Heart right ventricle (tissue), 16 donors: ENCODE results near the gene HOXA9. TPM values are rescaled to one million over a fixed set of nuclear protein-coding genes. Genes with fewer than 3 reads are reported as not detected.

Source experiments
- ATAC-seq, 8 donors: fragments of 200-7000 bp; cut with Tn5 transposase; one replicate each; pipeline ENCODE4 v1.9.1; 2020; ENCODE audit warnings: mild to moderate bottlenecking in 8 of 8, moderate library complexity in 8 of 8, moderate number of reproducible peaks in 1 of 8
- DNase-seq, 2 donors: peaks; one replicate each; pipeline ENCODE4 v3.0.0-alpha.2; 2020
- H3K27ac ChIP-seq, 10 donors: fragments of 200-600 bp; sonication (generic) in 2 of 10; one replicate each; pipeline versions ENCODE4 v1.5.0 to v1.8.0; 2020 to 2022; ENCODE audit warnings: mild to moderate bottlenecking in 3 of 10
- H3K27me3 ChIP-seq, 7 donors: fragments of 200-600 bp; one replicate each; pipeline ENCODE4 v1.8.0; 2021 to 2022; ENCODE audit warnings: mild to moderate bottlenecking in 2 of 7
- H3K36me3 ChIP-seq, 9 donors: fragments of 200-600 bp; sonication (generic) in 1 of 9; one replicate each; pipeline versions ENCODE4 v1.5.0 to v1.8.0; 2020 to 2022; ENCODE audit warnings: mild to moderate bottlenecking in 2 of 9
- H3K4me1 ChIP-seq, 9 donors: fragments of 200-600 bp; sonication (generic) in 1 of 9; one replicate each; pipeline versions ENCODE4 v1.5.0 to v1.8.0; 2020 to 2022; ENCODE audit warnings: mild to moderate bottlenecking in 4 of 9
- H3K4me3 ChIP-seq, 10 donors: fragments of 200-600 bp; sonication (generic) in 2 of 10; one replicate each; pipeline versions ENCODE4 v1.5.0 to v1.8.0; 2020 to 2022; ENCODE audit warnings: mild to moderate bottlenecking in 7 of 10, moderate library complexity in 2 of 10
- H3K9me3 ChIP-seq, 11 donors: fragments of 200-600 bp in 10 of 11; sonication (generic) in 2 of 11; one replicate each; pipeline versions ENCODE4 v1.5.0 to v1.8.0; 2013 to 2022; ENCODE audit warnings: mild to moderate bottlenecking in 2 of 11, control low read depth in 1 of 11, moderate library complexity in 1 of 11
- CTCF ChIP-seq, 9 donors: fragments of 200-600 bp; sonication (generic) in 2 of 9; IDR thresholded peaks; one replicate each; pipeline versions ENCODE4 v1.5.0 to v1.8.0; 2021 to 2022; ENCODE audit warnings: antibody characterized with exemption in 9 of 9, mild to moderate bottlenecking in 5 of 9, moderate library complexity in 1 of 9
- WGBS, 2 donors: extraction: QIAGEN DNeasy Blood & Tissue Kit; methylation state at CpG; one replicate each; pipeline ENCODE4 v1.1.7; 2013; ENCODE audit warnings: inconsistent platforms in 1 of 2; 5-methylcytosine and 5-hydroxymethylcytosine counted together
- intact Hi-C, 10 donors: fragments of 100-400 bp; cut with DNase I; formaldehyde crosslinking; loops; one replicate each; pipeline versions ENCODE4 v1.11.1 to v1.14.2; 2022
- polyA plus RNA-seq, 2 donors: library from polyadenylated mRNA; stranded (reverse); fragments of 200-250 nt; gene quantifications; one replicate each; pipeline ENCODE4 v1.2.3, GENCODE V29; 2013
- total RNA-seq, 10 donors: library from RNA; stranded (reverse); fragmentation: NEBNext Ultra II Directional in 3 of 10; extraction: Animal tissue kit (Norgen Biotek cat#: 25700) in 3 of 10; gene quantifications; one replicate each; pipeline versions ENCODE4 v1.2.1 to v1.2.4, GENCODE V29; 2021 to 2023
- donor health status: Arrhythmogenic right ventricular cardiomyopathy.
- donor health status: ischemic (EF 13 %, LVEDD 7.1; RV severe dilation, severe dysfunction).
- donor health status: healthy with polysubstance abuse.
- donor health status: DM: no; HTN: yes; CAD: no.
- donor health status: DM: no; HTN: no; CAD: no.
- donor health status: ischemic (EF 25% LVEDD 6.9; RV normal size, moderate dysfunction).
- donor health status: ischemic (EF 25% LVEDD 5.7; RV mildly dilated, moderate dysfunction).
- donor health status: healthy.
- donor health status: DM: yes; HTN: yes; CAD: no.
- donor health status: Ischemic cardiomyopathy.
- donor health status: ischemic (EF 35%, LVEDD 5.7; RV mildly dilated, moderate dysfunction).
- donor health status: nonischemic (EF 11% LVEDD 7.7; RV severe dilation, severe dysfunction).
- donor health status: DM: yes; HTN: yes; CAD: no.
- donor health status: PGD.
- donor health status: ischemic (EF 29% LVEDD 5.4; RV normal size, mild dysfunction).
- donor health status: nonischemic (EF 23%, LVEDD 6.1; RV moderate dilation, normal function).

HOXA9 gene
- total and polyA plus RNA-seq, 12 donors, result not detected

- H3K36me3 ChIP-seq, result peaks cover 0 to 3% (median 0%) of the 10 kb centered on the region in 9 donors
- H3K4me3 ChIP-seq, result peak overlapping the region; percentile 20 to 53 (median 40)
- H3K9me3 ChIP-seq, result no peaks in the 10 kb centered on the region
- TF ChIP-seq CTCF (IDR thresholded peaks at IDR 0.05), result no peak
- DNase-seq, result no peak
- intact Hi-C loops, result no loop called here
- 0 to 2% methylated on average over 58 of the region's 58 CpGs for WGBS, 2 donors
- H3K27me3 ChIP-seq, result peaks cover 84 to 100% (median 100%) of the 10 kb centered on the region in 7 donors
- H3K27ac ChIP-seq, result peak overlapping the region in 1 of 10 donors; percentile 20
- peak in 4 of 8 donors; percentile 25 to 50 (median 40) for ATAC-seq
- H3K4me1 ChIP-seq, result peaks cover 8 to 55% (median 30%) of the 10 kb centered on the region in 9 donors
Observed at GRCh38 chr7:27172823-27173510, 7.6 kb upstream of the HOXA9 start.

- H3K4me3 ChIP-seq, result peak overlapping the region in 2 of 10 donors; percentile 20 to 53
- intact Hi-C loops, result no loop called here
- peaks cover 0 to 3% (median 0%) of the 10 kb centered on the region in 9 donors for H3K36me3 ChIP-seq
- no peak for DNase-seq
- H3K9me3 ChIP-seq, result no peaks in the 10 kb centered on the region
- peaks cover 8 to 56% (median 30%) of the 10 kb centered on the region in 9 donors for H3K4me1 ChIP-seq
- H3K27ac ChIP-seq, result no peak overlapping the region
- ATAC-seq, result no peak
- H3K27me3 ChIP-seq, result peaks cover 83 to 100% (median 100%) of the 10 kb centered on the region in 7 donors
- 12% methylated on average over 10 of the region's 10 CpGs for WGBS, 2 donors
- no peak for TF ChIP-seq CTCF (IDR thresholded peaks at IDR 0.05)
Observed at GRCh38 chr7:27172315-27172774, 7.0 kb upstream of the HOXA9 start.

- Histone ChIP-seq H3K4me1 (peaks cover 8 to 61% (median 30%) of the 10 kb centered on the region in 9 donors), H3K9me3 (no peaks in the 10 kb centered on the region), H3K27ac (no peak overlapping the region), H3K4me3 (no peak overlapping the region), H3K36me3 (peaks cover 0 to 3% (median 0%) of the 10 kb centered on the region in 9 donors), H3K27me3 (peaks cover 85 to 100% (median 100%) of the 10 kb centered on the region in 7 donors)
- no peak for TF ChIP-seq CTCF (IDR thresholded peaks at IDR 0.05)
- intact Hi-C loops, result no loop called here
- 5 to 11% methylated on average over 30 of the region's 30 CpGs for WGBS, 2 donors
- ATAC-seq (no peak), DNase-seq (no peak)
Observed at GRCh38 chr7:27171637-27172314, 6.4 kb upstream of the HOXA9 start.

- intact Hi-C loops, result no loop called here
- 4 to 12% methylated on average over 8 of the region's 8 CpGs for WGBS, 2 donors
- Histone ChIP-seq H3K36me3 (peaks cover 0 to 4% (median 0%) of the 10 kb centered on the region in 9 donors), H3K9me3 (no peaks in the 10 kb centered on the region), H3K27ac (no peak overlapping the region), H3K4me3 (no peak overlapping the region), H3K4me1 (peaks cover 8 to 66% (median 30%) of the 10 kb centered on the region in 9 donors), H3K27me3 (peaks cover 87 to 100% (median 100%) of the 10 kb centered on the region in 7 donors)
- TF ChIP-seq CTCF (IDR thresholded peaks at IDR 0.05), result no peak
- ATAC-seq, result no peak
- DNase-seq, result no peak
Observed at GRCh38 chr7:27171325-27171636, 5.9 kb upstream of the HOXA9 start.
